GM19239 (cell line): ENCODE results near the gene COA8.
A peak's percentile ranks its signal among the peaks of the same experiment; 100 is the strongest.

Experiments used
- DNase-seq: peaks from one replicate; pipeline ENCODE4 v3.0.0; 2011; ENCODE audit warnings: low spot score; ENCODE audit not compliant: insufficient read length
- FAIRE-seq: peaks from 2 replicates; lab custom pipeline; 2011; peaks lifted over from hg19 to GRCh38; lab: Jason Lieb, UNC

Gene COA8

GRCh38 chr14:103535891-103536565 is 26.7 kb upstream of the COA8 start:
- FAIRE-seq (no peak), DNase-seq (no peak)

- DNase-seq (no peak), FAIRE-seq (no peak)
Measured at GRCh38 chr14:103536693-103537092, 26.1 kb upstream of the COA8 start.

- FAIRE-seq (no peak), DNase-seq (no peak)
Measured at GRCh38 chr14:103537175-103537990, 25.4 kb upstream of the COA8 start.

- DNase-seq (no peak), FAIRE-seq (no peak)
Measured at GRCh38 chr14:103538291-103539055, 24.3 kb upstream of the COA8 start.

DNA sequence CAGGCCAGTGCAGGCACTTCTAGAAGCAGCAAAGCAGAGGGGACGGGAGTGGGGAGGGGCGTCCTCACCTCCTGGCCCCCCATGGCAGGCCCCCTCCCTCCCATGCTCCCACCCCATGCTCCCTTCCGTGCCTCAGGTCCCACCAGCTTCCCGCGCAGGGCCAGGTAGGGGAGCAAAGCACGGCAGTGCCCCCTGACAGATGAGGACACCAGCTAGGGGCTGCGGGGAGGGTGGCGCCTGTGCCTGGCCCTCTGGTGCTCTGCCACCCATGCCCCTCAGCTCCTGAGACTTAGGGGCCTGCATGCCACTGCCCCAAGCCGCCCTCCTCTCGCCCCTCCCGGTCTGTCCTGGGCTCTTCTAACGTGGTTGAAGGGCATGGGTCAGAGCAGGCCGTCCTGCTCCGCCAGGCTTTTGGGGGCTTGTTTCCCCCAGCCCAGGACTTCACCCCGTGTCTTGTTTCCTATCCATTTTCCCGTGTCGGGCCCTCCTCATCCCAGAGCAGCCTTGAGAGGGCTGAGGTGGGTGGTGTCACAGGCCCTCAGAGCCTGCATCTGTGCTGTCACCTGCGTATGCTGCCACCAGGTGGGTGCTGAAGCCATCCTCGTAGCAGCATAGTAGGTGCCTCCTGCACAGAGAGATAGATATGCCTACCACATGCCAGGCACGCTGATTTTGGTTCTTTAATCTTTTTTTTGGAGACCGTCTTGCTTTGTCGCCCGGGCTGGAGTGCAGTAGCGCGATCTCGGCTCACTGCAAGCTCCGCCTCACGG is 23.5 kb upstream of the COA8 start:
- DNase-seq (no peak), FAIRE-seq (no peak)

DNA sequence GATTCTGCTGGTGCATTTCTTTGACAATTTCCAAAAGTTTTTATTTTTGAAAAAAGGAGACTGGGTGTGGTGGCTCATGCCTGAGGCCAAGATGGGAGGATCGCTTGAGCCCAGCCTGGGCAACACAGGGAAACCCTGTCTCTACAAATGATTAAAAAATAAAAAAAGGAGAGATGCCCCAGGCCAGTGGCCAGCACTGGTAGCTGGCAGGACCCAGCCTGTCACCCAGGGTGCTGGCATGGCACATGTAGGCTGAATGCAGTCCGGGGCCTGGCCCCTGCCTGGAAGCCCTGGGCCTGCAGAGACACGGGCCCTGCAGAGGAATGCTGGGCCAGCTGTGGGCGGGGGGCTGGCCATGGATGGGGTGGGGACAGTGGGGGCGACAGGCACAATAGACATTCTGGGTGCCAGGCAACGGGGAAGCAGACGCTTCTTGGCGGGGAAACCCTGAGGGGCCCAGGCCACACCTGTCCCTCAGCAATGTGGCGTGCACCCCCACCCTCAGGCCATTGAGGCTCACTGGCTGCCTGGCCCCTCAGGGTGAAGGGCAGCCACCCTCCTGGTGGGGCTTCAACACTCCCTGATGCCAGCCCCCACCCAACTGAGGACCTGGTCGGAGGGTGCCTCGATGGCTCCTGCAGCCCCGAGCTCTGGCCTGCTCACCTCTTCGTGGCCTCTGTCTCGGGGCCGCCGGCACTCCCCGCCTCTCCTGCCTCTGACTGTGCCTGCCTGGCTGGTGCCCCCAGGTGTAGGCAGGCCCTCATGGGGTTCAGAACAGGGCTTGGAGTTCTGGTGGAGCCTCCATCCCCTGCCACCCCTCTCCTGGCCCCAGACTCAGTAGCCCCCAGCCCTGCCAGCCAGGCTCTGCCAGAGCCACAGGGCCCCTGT is 21.7 kb upstream of the COA8 start:
- no peak for FAIRE-seq
- no peak for DNase-seq

DNA sequence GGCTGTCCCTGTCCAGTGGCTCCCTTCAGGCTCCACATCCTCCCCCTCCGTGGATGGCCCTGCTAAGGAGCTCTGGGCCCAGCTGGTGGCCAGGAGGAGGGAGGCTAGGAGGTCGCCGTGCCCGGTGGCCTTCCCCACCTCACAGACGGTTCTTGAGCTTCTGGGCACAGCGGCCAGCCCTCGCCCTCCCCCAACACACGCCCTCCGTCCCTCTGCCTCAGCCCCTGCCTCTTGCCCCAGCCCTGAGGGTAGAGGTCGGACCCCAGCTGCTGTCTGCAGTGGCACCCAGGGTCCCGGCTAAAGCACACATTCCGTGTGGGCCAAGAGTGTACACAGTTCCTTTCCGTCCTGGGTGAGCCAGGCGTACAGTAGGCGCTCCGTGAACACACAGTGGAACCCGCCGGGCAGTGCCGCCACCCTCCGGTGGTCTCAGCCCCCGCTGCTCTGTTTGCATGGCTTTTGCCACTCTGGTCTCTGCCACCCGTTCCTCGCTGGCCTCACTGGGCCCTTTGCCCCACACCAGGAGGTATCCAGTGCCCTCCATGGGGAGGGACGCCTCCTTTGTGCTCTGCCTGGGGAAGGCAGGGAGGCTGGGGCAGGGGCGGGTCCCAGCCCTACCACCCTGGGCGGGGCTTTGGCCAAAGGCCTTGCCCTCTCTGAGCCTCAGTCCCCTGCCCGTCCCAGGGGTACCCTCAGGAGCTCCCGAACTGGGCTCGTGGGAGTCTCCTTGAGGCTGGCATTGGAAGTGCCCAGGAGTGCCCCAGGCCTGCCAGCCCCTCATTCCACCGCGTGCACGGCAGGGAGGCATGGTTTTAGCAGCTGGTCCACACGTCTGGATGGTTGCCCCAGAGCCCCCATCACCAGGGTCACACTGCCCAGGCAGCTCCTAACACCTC is 20.8 kb upstream of the COA8 start:
- FAIRE-seq = no peak
- DNase-seq = no peak

DNA sequence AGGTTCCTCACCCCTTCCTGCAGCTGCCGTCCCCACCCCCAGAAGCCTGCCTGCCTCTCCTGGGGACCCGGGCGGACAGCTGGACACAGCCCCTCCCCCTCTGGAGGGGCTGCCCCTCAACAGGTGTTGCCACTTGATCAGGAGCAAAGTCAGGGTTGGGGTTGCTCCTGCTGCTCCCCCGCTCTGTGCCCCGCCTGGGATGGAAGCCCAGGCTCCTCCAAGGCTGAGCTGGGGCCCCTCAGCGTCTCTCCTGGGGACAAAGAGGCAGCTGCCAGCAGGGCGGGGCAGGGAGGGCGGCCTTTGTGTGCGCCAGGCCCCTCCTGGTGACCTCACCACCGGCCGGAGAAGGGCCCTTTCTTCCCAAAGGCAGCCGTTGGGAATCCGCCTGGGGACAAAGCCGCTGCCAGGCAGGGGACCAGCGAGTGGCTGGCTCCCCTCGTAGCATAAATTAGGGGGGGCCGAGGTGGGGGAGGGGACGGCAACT is 20.1 kb upstream of the COA8 start:
- no peak for DNase-seq
- FAIRE-seq = no peak

GRCh38 chr14:103543140-103543539 is 19.6 kb upstream of the COA8 start:
- no peak for DNase-seq

DNA sequence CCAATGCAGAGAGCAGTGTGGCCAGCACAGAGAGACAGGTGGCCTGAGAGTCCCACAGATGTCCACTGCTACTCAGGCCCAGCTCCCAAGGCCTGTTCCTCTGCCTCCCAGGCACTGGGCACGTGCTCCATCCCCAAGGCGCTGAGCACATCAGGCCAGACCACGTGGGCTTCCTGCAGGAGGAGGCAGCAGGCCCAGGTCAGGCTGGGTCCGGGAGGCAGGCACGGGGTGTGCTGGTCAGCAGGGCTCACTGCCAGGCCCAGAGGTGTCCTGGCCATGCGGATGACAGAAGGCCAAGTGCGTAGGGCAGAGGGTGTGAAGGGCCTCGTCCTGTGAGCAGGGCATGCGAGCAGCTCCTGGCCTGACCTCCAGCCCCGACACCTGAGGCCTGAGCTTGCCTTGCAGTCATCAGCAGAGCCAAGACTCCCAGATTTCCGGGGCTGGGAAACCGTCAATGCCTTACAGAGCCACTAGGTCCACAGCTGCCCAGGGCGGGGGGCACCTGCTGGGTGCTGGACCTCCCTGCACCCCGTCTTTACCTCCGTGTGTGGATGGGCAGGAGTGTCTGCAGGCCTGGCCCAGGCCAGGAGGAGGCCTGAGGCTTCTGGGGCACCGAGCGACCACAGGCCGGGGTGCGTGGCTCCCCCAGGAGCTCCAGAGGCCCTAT is 18.9 kb upstream of the COA8 start:
- no peak for FAIRE-seq
- no peak for DNase-seq

More at GRCh38 chr14:103543140-103543539, 19.6 kb upstream of the COA8 start:
- FAIRE-seq = no peak

- DNase-seq (no peak), FAIRE-seq (no peak)
Measured at GRCh38 chr14:103544388-103545218, 18.2 kb upstream of the COA8 start.

DNA sequence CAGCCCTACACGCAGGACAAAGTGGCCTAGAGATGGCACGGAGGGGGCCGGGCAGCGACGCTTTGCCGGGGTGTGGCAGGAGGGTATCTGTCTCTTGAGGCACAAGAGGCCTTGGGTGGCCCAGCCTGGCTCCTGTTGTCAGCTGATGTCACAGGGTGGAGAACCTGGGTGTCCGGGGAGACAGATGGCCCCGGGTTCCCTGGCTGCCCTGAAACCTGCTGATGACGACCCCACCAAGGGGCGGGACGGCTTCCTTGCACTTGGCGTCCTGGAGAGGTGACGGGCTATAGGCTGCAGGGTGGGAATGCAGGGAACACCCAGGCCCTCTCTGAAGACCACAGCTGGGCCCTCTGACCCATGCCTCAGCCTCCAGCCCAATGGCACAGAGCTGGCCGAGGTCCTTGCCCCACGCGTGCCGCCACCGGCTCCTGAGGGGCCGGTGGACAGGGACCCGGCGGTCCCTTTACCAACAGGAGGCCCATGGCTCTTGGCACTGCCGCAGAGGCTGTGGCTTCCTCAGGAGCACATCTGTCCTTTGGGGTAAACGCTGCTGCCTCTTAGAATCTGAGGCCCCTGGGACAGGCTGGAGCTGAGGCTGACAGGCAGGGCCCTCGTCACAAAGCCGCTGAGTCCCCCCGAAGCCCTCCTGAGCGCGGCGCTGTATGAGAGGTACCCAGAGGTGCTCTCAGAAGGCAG is 17.4 kb upstream of the COA8 start:
- no peak for DNase-seq
- FAIRE-seq = no peak

- no peak for DNase-seq
- no peak for FAIRE-seq
Measured at GRCh38 chr14:103545915-103546651, 16.7 kb upstream of the COA8 start.

GRCh38 chr14:103546652-103547454 is 15.9 kb upstream of the COA8 start:
- peak; percentile 98 for DNase-seq
- FAIRE-seq = peak; percentile 84

GRCh38 chr14:103547455-103547940 is 15.3 kb upstream of the COA8 start:
- DNase-seq (no peak), FAIRE-seq (no peak)
